H1 (cell line): ENCODE measurements around the gene APOC3. TPM values are rescaled to one million over a fixed set of nuclear protein-coding genes. Genes with fewer than 3 reads are reported as not detected.

Experiments used
- CTCF ChIA-PET: fragments of 300-600 bp; sonication (Branson Sonifier 250); formaldehyde crosslinking; loops from one replicate; lab custom pipeline; 2021; ENCODE audit not compliant: partially characterized antibody; lab: Charles Lee
- POLR2A ChIA-PET: fragments of 300-600 bp; sonication (Branson Sonifier 250); formaldehyde crosslinking; loops from one replicate; lab custom pipeline; 2021; ENCODE audit warnings: inconsistent platforms; ENCODE audit not compliant: partially characterized antibody; lab: Charles Lee
- DNase-seq, 2 experiments: peaks; one replicate each; pipeline versions ENCODE4 v3.0.0 to v3.0.0-alpha.2; 2010 to 2022; ENCODE audit warnings: low spot score in 2 of 2, low read depth in 1 of 2, mixed read lengths in 1 of 2
- FAIRE-seq: peaks from 2 replicates; lab custom pipeline; 2011; peaks lifted over from hg19 to GRCh38; lab: Jason Lieb, UNC
- H2AFZ ChIP-seq: 2 replicates; pipeline ENCODE4 v1.8.1; 2012; ENCODE audit warnings: low read length, inconsistent platforms
- H2AK5ac ChIP-seq: 2 replicates; pipeline ENCODE4 v1.6.1; 2013; ENCODE audit warnings: low read depth, low read length
- H2BK120ac ChIP-seq: replicated peaks from 2 replicates; pipeline ENCODE3; 2013; ENCODE audit warnings: low read depth, low read length, inconsistent platforms
- H2BK12ac ChIP-seq: 2 replicates; pipeline ENCODE4 v1.6.1; 2013; ENCODE audit warnings: low read depth, low read length
- H2BK15ac ChIP-seq: 2 replicates; pipeline ENCODE4 v1.6.1; 2013; ENCODE audit warnings: low read length
- H2BK20ac ChIP-seq: 2 replicates; pipeline ENCODE4 v1.6.1; 2013; ENCODE audit warnings: low read length
- H2BK5ac ChIP-seq: 2 replicates; pipeline ENCODE4 v1.6.1; 2013; ENCODE audit warnings: low read depth, low read length
- H3K14ac ChIP-seq: 2 replicates; pipeline ENCODE4 v1.6.1; 2013; ENCODE audit warnings: inconsistent platforms; ENCODE audit not compliant: insufficient read length
- H3K18ac ChIP-seq: 2 replicates; pipeline ENCODE4 v1.6.1; 2013; ENCODE audit warnings: low read length; ENCODE audit errors: extremely low read depth
- H3K23ac ChIP-seq: 2 replicates; pipeline ENCODE4 v1.6.1; 2013; ENCODE audit warnings: inconsistent platforms; ENCODE audit not compliant: insufficient read length
- H3K23me2 ChIP-seq: 2 replicates; pipeline ENCODE4 v1.6.1; 2013; ENCODE audit warnings: low read depth, low read length
- H3K27ac ChIP-seq: 2 replicates; pipeline ENCODE4 v1.6.1; 2011; ENCODE audit warnings: low read depth, low read length, inconsistent platforms
- H3K27me3 ChIP-seq, 4 experiments: replicated peaks in 1 of 4; 1 replicate in 1 of 4; 2 replicates in 3 of 4; pipeline versions ENCODE4 v1.6.1 to v1.8.1; 2011 to 2013; ENCODE audit warnings: low read length in 3 of 4, mild to moderate bottlenecking in 3 of 4, inconsistent platforms in 2 of 4, mixed read lengths in 2 of 4, moderate library complexity in 1 of 4; ENCODE audit not compliant: control insufficient read depth in 3 of 4, insufficient read depth in 3 of 4; ENCODE audit errors: extremely low read depth in 1 of 4
- H3K36me3 ChIP-seq, 4 experiments: 2 replicates each; pipeline versions ENCODE4 v1.6.1 to v1.8.1; 2011 to 2013; ENCODE audit warnings: mild to moderate bottlenecking in 4 of 4, low read length in 3 of 4, moderate library complexity in 2 of 4, control low read depth in 1 of 4, inconsistent platforms in 1 of 4; ENCODE audit not compliant: insufficient read depth in 4 of 4, control insufficient read depth in 2 of 4
- H3K4ac ChIP-seq: replicated peaks from 2 replicates; pipeline ENCODE3; 2013; ENCODE audit warnings: low read length, low read depth, mixed read lengths, inconsistent platforms; ENCODE audit not compliant: insufficient read length
- H3K4me1 ChIP-seq, 4 experiments: replicated peaks in 1 of 4; 1 replicate in 1 of 4; 2 replicates in 3 of 4; pipeline versions ENCODE4 v1.6.1 to v1.8.1; 2011 to 2013; ENCODE audit warnings: low read length in 3 of 4, inconsistent platforms in 2 of 4, mixed read lengths in 1 of 4; ENCODE audit not compliant: insufficient read depth in 4 of 4, control insufficient read depth in 3 of 4
- H3K4me2 ChIP-seq, 2 experiments: 2 replicates each; pipeline versions ENCODE4 v1.6.1 to v1.8.1; 2011 to 2013; ENCODE audit warnings: low read depth in 2 of 2, low read length in 2 of 2, control low read depth in 1 of 2, inconsistent platforms in 1 of 2, mild to moderate bottlenecking in 1 of 2; ENCODE audit not compliant: insufficient read depth in 1 of 2
- H3K4me3 ChIP-seq, 4 experiments: fragments of 200-600, 300-600 bp in 1 of 4; sonication (generic), shearing (Covaris generic), sonication (Bioruptor Twin) in 1 of 4; 2 replicates each; pipeline versions ENCODE4 v1.5.1 to v1.8.1; 2011 to 2016; ENCODE audit warnings: low read length in 4 of 4, low read depth in 3 of 4, control low read depth in 2 of 4, inconsistent platforms in 2 of 4, mild to moderate bottlenecking in 2 of 4, mixed read lengths in 1 of 4, moderate library complexity in 1 of 4; ENCODE audit not compliant: insufficient read depth in 2 of 4; ENCODE audit errors: extremely low read depth in 1 of 4
- H3K56ac ChIP-seq: replicated peaks from 2 replicates; pipeline ENCODE3; 2013; ENCODE audit warnings: low read depth, mild to moderate bottlenecking, mixed read lengths, low read length, inconsistent platforms; ENCODE audit not compliant: insufficient read length
- H3K79me1 ChIP-seq: 2 replicates; pipeline ENCODE4 v1.6.1; 2013; ENCODE audit warnings: low read depth, low read length, control low read depth
- H3K79me2 ChIP-seq, 2 experiments: 2 replicates each; pipeline versions ENCODE4 v1.6.1 to v1.8.1; 2012 to 2013; ENCODE audit warnings: low read length in 2 of 2, mild to moderate bottlenecking in 2 of 2, inconsistent platforms in 1 of 2; ENCODE audit not compliant: insufficient read depth in 2 of 2, control insufficient read depth in 1 of 2
- H3K9ac ChIP-seq, 4 experiments: replicated peaks in 1 of 4; 1 replicate in 1 of 4; 2 replicates in 3 of 4; pipeline versions ENCODE4 v1.6.1 to v1.8.1; 2011 to 2013; ENCODE audit warnings: low read depth in 3 of 4, low read length in 3 of 4, control low read depth in 2 of 4, mild to moderate bottlenecking in 2 of 4, moderate library complexity in 2 of 4, inconsistent platforms in 1 of 4; ENCODE audit errors: extremely low read depth in 1 of 4
- H3K9me3 ChIP-seq, 2 experiments: 2 replicates each; pipeline versions ENCODE4 v1.6.1 to v1.8.1; 2012 to 2013; ENCODE audit warnings: mild to moderate bottlenecking in 2 of 2, moderate library complexity in 2 of 2, control low read depth in 1 of 2, inconsistent platforms in 1 of 2, low read depth in 1 of 2, low read length in 1 of 2, mixed read lengths in 1 of 2; ENCODE audit not compliant: insufficient read depth in 2 of 2
- H4K20me1 ChIP-seq, 2 experiments: replicated peaks in 1 of 2; 2 replicates each; pipeline versions ENCODE3 to v1.8.1; 2011 to 2013; ENCODE audit warnings: inconsistent platforms in 2 of 2, low read length in 2 of 2, mild to moderate bottlenecking in 1 of 2; ENCODE audit not compliant: insufficient read depth in 2 of 2, control insufficient read depth in 1 of 2
- H4K5ac ChIP-seq: 2 replicates; pipeline ENCODE4 v1.6.1; 2013; ENCODE audit warnings: low read length, low read depth, mixed read lengths, inconsistent platforms; ENCODE audit not compliant: insufficient read length
- H4K8ac ChIP-seq: 2 replicates; pipeline ENCODE4 v1.8.0; 2013; ENCODE audit warnings: mild to moderate bottlenecking, moderate library complexity, low read length, inconsistent platforms; ENCODE audit not compliant: insufficient read depth; ENCODE audit errors: extremely low read depth
- H4K91ac ChIP-seq: replicated peaks from 2 replicates; pipeline ENCODE3; 2013; ENCODE audit warnings: low read length, mixed read lengths, inconsistent platforms; ENCODE audit not compliant: insufficient read length
- ATF2 ChIP-seq: IDR thresholded peaks from 2 replicates; pipeline ENCODE4 v1.6.1; 2012; ENCODE audit warnings: low read length, inconsistent platforms
- CTBP2 ChIP-seq: IDR thresholded peaks from 2 replicates; pipeline ENCODE4 v1.7.0; 2011; ENCODE audit warnings: borderline replicate concordance, mild to moderate bottlenecking, moderate library complexity, mixed read lengths, low read length; ENCODE audit not compliant: insufficient read depth, insufficient read length
- FOSL1 ChIP-seq: IDR thresholded peaks from 2 replicates; pipeline ENCODE4 v1.6.1; 2011; ENCODE audit warnings: mild to moderate bottlenecking, low read depth, low read length, moderate library complexity; ENCODE audit not compliant: insufficient read depth
- HDAC2 ChIP-seq, 2 experiments: fragments of 300-600 bp in 1 of 2; sonication (generic) in 1 of 2; IDR thresholded peaks; 2 replicates each; pipeline ENCODE4 v1.6.1; 2011 to 2012; ENCODE audit warnings: low read depth in 2 of 2, low read length in 2 of 2, mild to moderate bottlenecking in 2 of 2, moderate library complexity in 2 of 2, borderline replicate concordance in 1 of 2, inconsistent platforms in 1 of 2
- NRF1 ChIP-seq: IDR thresholded peaks from 2 replicates; pipeline ENCODE4 v1.6.1; 2011; ENCODE audit warnings: mild to moderate bottlenecking, low read depth, low read length, improper control_type of control experiment
- POLR2AphosphoS5 ChIP-seq: IDR thresholded peaks from 2 replicates; pipeline ENCODE4 v1.6.1; 2011; ENCODE audit warnings: low read depth, low read length
- SP4 ChIP-seq: IDR thresholded peaks from 2 replicates; pipeline ENCODE4 v1.6.1; 2012; ENCODE audit warnings: low read length, inconsistent platforms
- SUZ12 ChIP-seq: fragments of 200-600 bp; sonication (generic); IDR thresholded peaks from 2 replicates; pipeline ENCODE4 v1.6.1; 2012; ENCODE audit warnings: mild to moderate bottlenecking, inconsistent platforms, low read length, moderate library complexity, mixed read lengths
- WGBS, 2 experiments: shearing (Covaris generic) in 1 of 2; methylation state at CpG; one replicate each; pipeline versions ENCODE4 v1.1.6 to v1.1.7; 2013 to 2015; ENCODE audit warnings: low lambda C conversion rate in 2 of 2, mixed read lengths in 2 of 2, inconsistent platforms in 1 of 2, low coverage in 1 of 2, missing lambda C conversion rate in 1 of 2; ENCODE audit not compliant: insufficient replicate concordance in 2 of 2, insufficient coverage in 1 of 2, insufficient read length in 1 of 2; ENCODE audit errors: extremely low coverage in 1 of 2, missing lambda C conversion rate in 1 of 2; 5-methylcytosine and 5-hydroxymethylcytosine counted together
- polyA plus RNA-seq, 7 experiments: library from polyadenylated mRNA; depleted of rRNA in 3 of 7; stranded (reverse) in 5 of 7; unstranded in 2 of 7; fragments of >200 nt in 5 of 7; fragments of 200-250 nt in 2 of 7; gene quantifications; 1 replicate in 5 of 7; 2 replicates in 1 of 7; 4 replicates in 1 of 7; pipeline versions ENCODE4 v1.2.1 to v1.2.3, GENCODE V29; 2011 to 2013; ENCODE audit warnings: missing spikeins in 2 of 7, mixed read lengths in 2 of 7
- total RNA-seq: library from RNA; stranded (reverse); fragmentation: NEBNext Ultra II Directional; extraction: Animal tissue kit (Norgen Biotek cat#: 25700); gene quantifications from 2 replicates; pipeline ENCODE4 v1.2.1, GENCODE V29; 2021

The APOC3 gene
- total and polyA plus RNA-seq, 2 of the 8 experiments (the other 6 are each of a cell fraction or from before 2014, with no cell fraction given) = not detected

GRCh38 chr11:116861539-116861938 lies 31.8 kb downstream of the APOC3 start:
- no peak overlapping the region for H3K23ac ChIP-seq
- H3K4me2 ChIP-seq = no peak overlapping the region
- H3K4ac ChIP-seq = no peak overlapping the region
- H3K9ac ChIP-seq = no peak overlapping the region
- H2BK5ac ChIP-seq = no peak overlapping the region
- H3K18ac ChIP-seq = no peak overlapping the region
- no peak overlapping the region for H2AK5ac ChIP-seq
- no peak overlapping the region for H2BK12ac ChIP-seq
- peaks cover 3 to 5% of the 10 kb centered on the region in 2 experiments for H4K20me1 ChIP-seq
- ChIA-PET CTCF (interaction anchor here (1.1 kb wide), 1 partner anchor 71 kb away, joined by 3 read pairs; no protein-coding TSS in a partner anchor), POLR2A (interaction anchor here (2.0 kb wide), 1 partner anchor 12 kb away, joined by 5 read pairs; no protein-coding TSS in a partner anchor)
- no peak overlapping the region for H4K5ac ChIP-seq
- WGBS, 2 experiments = 100% methylated on average over 1 of the region's 1 CpG; no CpG with 5 or more reads in 1 of the 2 experiments
- no peak overlapping the region for H2AFZ ChIP-seq
- H3K36me3 ChIP-seq = peaks cover 4 to 54% (median 32%) of the 10 kb centered on the region in 4 experiments; a peak in 7 of 8 replicates
- no peak overlapping the region for H3K4me3 ChIP-seq
- H3K4me1 ChIP-seq = no peaks in the 10 kb centered on the region
- no peak overlapping the region for H2BK120ac ChIP-seq
- no peak overlapping the region for H2BK15ac ChIP-seq
- H4K8ac ChIP-seq = no peak overlapping the region
- H2BK20ac ChIP-seq = no peak overlapping the region
- no peaks in the 10 kb centered on the region for H3K27me3 ChIP-seq
- no peak overlapping the region for H3K14ac ChIP-seq
- no peak overlapping the region for H3K27ac ChIP-seq
- no peak for FAIRE-seq
- no peak overlapping the region for H4K91ac ChIP-seq
- DNase-seq = no peak
- H3K23me2 ChIP-seq = no peaks in the 10 kb centered on the region
- H3K9me3 ChIP-seq = no peaks in the 10 kb centered on the region
- no peaks in the 10 kb centered on the region for H3K79me2 ChIP-seq
- H3K79me1 ChIP-seq = no peaks in the 10 kb centered on the region
- H3K56ac ChIP-seq = no peak overlapping the region
- TF ChIP-seq POLR2AphosphoS5 = no peak
- TF ChIP-seq NRF1 = no peak
- TF ChIP-seq ATF2 = no peak
- TF ChIP-seq CTBP2 = no peak
- TF ChIP-seq HDAC2 (IDR thresholded peaks at IDR 0.05; ENCODE audit: borderline replicate concordance in 1 of 2, low read depth in 2 of 2, low read length in 2 of 2) = no peak
- no peak for TF ChIP-seq SP4
- no peak for TF ChIP-seq SUZ12
- no peak for TF ChIP-seq FOSL1
